Cardiac muscle cell (in vitro differentiated cells and primary cell): ENCODE results near the gene GATAD2A. TPM values are rescaled to one million over a fixed set of nuclear protein-coding genes. Genes with fewer than 3 reads are reported as not detected.
A peak's percentile ranks its signal among the peaks of the same experiment; 100 is the strongest.

Source experiments
- DNase-seq, 2 donors: peaks; one replicate each; pipeline versions ENCODE4 v3.0.0 to v3.0.0-alpha.2; 2010 to 2017; ENCODE audit warnings: low read depth in 1 of 2, low spot score in 1 of 2
- H3K27ac ChIP-seq: fragments of 200-600 bp; sonication (generic); 2 replicates; pipeline ENCODE4 v1.5.1; 2016
- H3K27me3 ChIP-seq: fragments of 200-600 bp; sonication (generic); 2 replicates; pipeline ENCODE4 v1.6.0; 2016; ENCODE audit warnings: control low read depth
- H3K36me3 ChIP-seq: fragments of 200-600 bp; sonication (generic); 2 replicates; pipeline ENCODE4 v1.5.1; 2016; ENCODE audit warnings: control low read depth
- H3K4me1 ChIP-seq: fragments of 200-600 bp; sonication (generic); 2 replicates; pipeline ENCODE4 v1.8.1; 2017; ENCODE audit warnings: low read depth, mild to moderate bottlenecking, mixed run types
- H3K4me3 ChIP-seq: fragments of 200-600 bp; sonication (generic); 2 replicates; pipeline ENCODE4 v1.5.1; 2016; ENCODE audit warnings: mild to moderate bottlenecking
- H3K9me3 ChIP-seq: fragments of 200-600 bp; sonication (generic); 2 replicates; pipeline ENCODE4 v1.5.1; 2017; ENCODE audit warnings: low read depth, mild to moderate bottlenecking, control low read depth
- CTCF ChIP-seq: IDR thresholded peaks from 2 replicates; pipeline ENCODE4 v1.5.1; 2012; ENCODE audit warnings: low read depth, mild to moderate bottlenecking, low read length
- polyA plus RNA-seq: library from polyadenylated mRNA; unstranded; fragments of >200 nt; fragmentation: Nextera tagmentation; extraction: Ambion mirVana; gene quantifications from 2 replicates; pipeline ENCODE4 v1.2.1, GENCODE V29; 2016
- total RNA-seq: library from RNA; depleted of rRNA; stranded (reverse); fragments of >200 nt; gene quantifications from 2 replicates; pipeline ENCODE4 v1.2.3, GENCODE V29; 2016

GATAD2A gene
- total and polyA plus RNA-seq, 2 experiments from 2014 or later: 32.3 to 98.3 TPM

DNA sequence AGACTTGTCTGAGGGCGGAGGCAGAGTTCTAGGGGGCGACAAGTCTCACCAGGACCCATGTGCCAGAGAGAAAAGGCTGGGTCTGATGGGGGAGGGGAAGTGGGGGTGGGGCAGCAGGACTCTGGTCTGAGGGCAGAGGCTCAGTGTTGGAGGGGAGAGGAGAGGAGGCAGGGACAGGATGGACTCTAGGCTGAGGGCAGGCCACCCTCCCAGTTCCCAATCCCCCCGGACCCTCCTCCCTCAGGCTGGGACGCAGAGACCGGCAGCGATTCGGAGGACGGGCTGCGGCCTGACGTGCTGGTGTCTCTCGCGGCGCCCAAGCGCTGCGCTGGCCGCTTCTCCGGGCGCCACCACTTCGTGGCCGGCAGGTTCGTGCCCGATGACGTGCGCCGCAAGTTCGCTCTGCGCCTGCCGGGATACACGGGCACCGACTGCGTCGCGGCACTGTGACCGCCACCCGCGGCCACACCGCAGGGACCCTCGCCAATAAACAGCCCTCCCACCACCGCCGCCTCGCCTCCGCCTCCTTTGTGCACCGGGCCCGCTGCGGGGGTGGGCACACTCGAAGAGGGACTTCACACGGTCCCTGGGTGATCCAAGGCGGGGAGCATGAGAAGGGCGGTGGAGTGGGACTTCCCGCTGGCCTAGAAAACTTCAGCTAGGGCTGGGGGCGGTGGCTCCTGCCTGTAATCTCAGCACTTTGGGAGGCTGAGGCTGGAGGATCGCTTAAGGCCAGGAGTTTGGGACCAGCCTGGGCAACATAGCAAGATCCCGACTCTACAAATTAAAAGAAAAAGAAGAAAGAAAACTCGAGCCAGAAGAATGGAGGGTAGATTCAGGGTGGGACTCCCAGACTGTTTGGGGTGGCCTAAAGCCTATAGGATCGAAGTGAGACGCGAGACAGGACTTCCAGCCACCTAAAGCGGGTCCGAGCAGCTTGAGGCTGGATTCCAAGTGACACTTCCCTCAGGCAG lies 131.9 kb downstream of the GATAD2A start:
- Histone ChIP-seq H3K27me3 (peaks cover 8% of the 10 kb centered on the region), H3K4me3 (no peak overlapping the region), H3K27ac (no peak overlapping the region), H3K9me3 (no peaks in the 10 kb centered on the region), H3K4me1 (no peaks in the 10 kb centered on the region), H3K36me3 (no peaks in the 10 kb centered on the region)
- TF ChIP-seq CTCF: no peak
- DNase-seq: no peak

GRCh38 chr19:19538061-19538784 lies 132.7 kb downstream of the GATAD2A start, which contains the start of gene CILP2:
Gene CILP2, plus strand, starts transcription at chr19:19538265. Its CDS starts 85 bp downstream, at chr19:19538350.
- H3K9me3 ChIP-seq: no peaks in the 10 kb centered on the region
- H3K27me3 ChIP-seq: peaks cover 8% of the 10 kb centered on the region
- H3K4me3 ChIP-seq: peak within 1 kb of the TSS; percentile 39
- no peaks in the 10 kb centered on the region for H3K36me3 ChIP-seq
- no peak for TF ChIP-seq CTCF
- H3K27ac ChIP-seq: no peak within 1 kb of the TSS
- peak; percentile 32 to 78 for DNase-seq
- no peaks in the 10 kb centered on the region for H3K4me1 ChIP-seq

- no peaks in the 10 kb centered on the region for H3K4me1 ChIP-seq
- H3K27ac ChIP-seq: no peak overlapping the region
- TF ChIP-seq CTCF: no peak
- peak in 1 of 2 donors; percentile 33 for DNase-seq
- H3K9me3 ChIP-seq: no peaks in the 10 kb centered on the region
- H3K4me3 ChIP-seq: peak overlapping the region; percentile 39
- H3K27me3 ChIP-seq: peaks cover 8% of the 10 kb centered on the region
- no peaks in the 10 kb centered on the region for H3K36me3 ChIP-seq
Measured at GRCh38 chr19:19538785-19539166, 133.3 kb downstream of the GATAD2A start.

GRCh38 chr19:19539698-19540063 lies 134.2 kb downstream of the GATAD2A start:
- peaks cover 8% of the 10 kb centered on the region for H3K27me3 ChIP-seq
- no peak overlapping the region for H3K4me3 ChIP-seq
- no peak for TF ChIP-seq CTCF
- H3K36me3 ChIP-seq: no peaks in the 10 kb centered on the region
- H3K9me3 ChIP-seq: no peaks in the 10 kb centered on the region
- H3K27ac ChIP-seq: no peak overlapping the region
- H3K4me1 ChIP-seq: no peaks in the 10 kb centered on the region
- DNase-seq: no peak

GRCh38 chr19:19540064-19540714 lies 134.7 kb downstream of the GATAD2A start:
- Histone ChIP-seq H3K9me3 (no peaks in the 10 kb centered on the region), H3K36me3 (no peaks in the 10 kb centered on the region), H3K27ac (no peak overlapping the region), H3K4me1 (no peaks in the 10 kb centered on the region), H3K27me3 (peaks cover 8% of the 10 kb centered on the region), H3K4me3 (no peak overlapping the region)
- no peak for TF ChIP-seq CTCF
- peak in 1 of 2 donors; percentile 79 for DNase-seq
